NCI-H1048 (cell line): Measurements from ENCODE around the gene MINDY4.

Experiments used
- DNase-seq: peaks from one replicate; lab custom pipeline; 2025; lab: John Stamatoyannopoulos, UW

Gene MINDY4

GRCh38 chr7:30879139-30880124, 108.2 kb downstream of the MINDY4 start:
- no peak for DNase-seq

DNA sequence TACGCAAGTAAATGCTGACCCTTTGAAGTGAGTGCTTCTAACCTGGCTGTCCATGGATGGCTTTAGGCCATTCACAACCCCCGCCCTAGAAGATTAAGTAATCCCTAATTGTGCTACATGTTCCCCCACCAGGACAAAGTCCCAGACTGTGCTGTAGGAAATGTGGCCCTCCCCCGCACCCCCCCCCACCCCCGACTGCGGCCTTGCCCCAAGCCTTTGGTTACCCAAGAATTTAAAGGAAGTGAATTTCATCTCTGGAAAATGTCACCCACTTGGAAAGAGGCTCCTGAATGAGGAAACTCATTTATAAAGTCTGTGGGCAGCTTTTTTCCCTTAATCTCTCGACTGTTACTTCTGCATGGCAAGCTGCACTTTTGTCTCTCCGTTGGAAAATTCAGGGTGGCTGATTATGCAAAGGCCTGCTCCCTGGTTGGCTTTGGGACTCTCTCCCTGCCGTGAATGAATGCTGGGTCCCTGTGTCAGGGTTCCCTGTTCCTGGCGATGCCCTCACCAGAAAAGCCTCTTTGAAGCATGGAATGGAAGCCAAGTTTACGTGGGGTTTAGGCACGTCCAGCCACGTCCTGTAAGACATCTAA, 109.0 kb downstream of the MINDY4 start:
- DNase-seq: no peak

- no peak for DNase-seq
Observed at GRCh38 chr7:30880941-30881340, 109.7 kb downstream of the MINDY4 start.

- DNase-seq: no peak
Observed at GRCh38 chr7:30881448-30881847, 110.2 kb downstream of the MINDY4 start.

GRCh38 chr7:30884881-30885280, 113.7 kb downstream of the MINDY4 start:
- no peak for DNase-seq

DNA sequence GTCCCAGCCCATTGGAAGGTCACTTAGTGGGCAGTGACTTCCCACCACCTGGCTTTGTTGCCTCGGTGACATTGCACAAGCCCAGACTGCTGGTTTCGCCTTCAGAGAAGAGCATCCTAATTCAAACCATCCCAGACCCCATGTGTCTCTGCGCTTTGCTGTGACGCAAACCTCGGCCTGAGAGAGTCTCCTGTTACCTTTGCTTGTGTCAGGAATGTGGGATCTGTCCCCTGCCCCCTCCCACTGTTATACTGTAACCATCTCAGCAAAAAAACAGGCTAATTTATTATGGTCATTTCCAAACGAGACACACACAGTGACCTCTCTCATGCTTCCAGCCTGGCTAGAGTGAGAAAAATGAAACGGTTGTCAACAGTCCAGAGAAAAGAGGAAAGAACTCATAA, 115.4 kb downstream of the MINDY4 start:
- no peak for DNase-seq

DNA sequence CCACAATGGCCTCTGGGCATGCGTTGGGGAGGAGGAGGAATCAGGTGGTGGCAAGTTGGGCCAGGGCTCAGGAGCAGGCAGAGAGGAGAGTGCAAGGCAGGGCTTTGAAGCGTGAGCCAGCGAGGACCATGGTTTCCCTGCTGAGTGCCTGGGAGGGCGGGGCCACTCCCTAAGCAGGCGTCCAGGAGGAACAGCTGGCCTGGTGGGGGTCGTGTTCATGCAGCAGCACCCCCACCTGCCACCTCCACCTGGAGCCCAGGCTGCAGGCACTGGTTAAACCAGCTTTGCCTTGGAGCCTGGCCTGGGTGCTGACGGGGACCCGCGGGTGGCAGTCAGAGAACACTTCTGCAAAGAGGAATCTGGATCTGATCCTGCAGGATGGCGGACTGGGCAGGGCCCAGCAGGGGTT, 116.3 kb downstream of the MINDY4 start:
- DNase-seq: no peak

- DNase-seq: no peak
Observed at GRCh38 chr7:30888747-30889146, 117.5 kb downstream of the MINDY4 start.

DNA sequence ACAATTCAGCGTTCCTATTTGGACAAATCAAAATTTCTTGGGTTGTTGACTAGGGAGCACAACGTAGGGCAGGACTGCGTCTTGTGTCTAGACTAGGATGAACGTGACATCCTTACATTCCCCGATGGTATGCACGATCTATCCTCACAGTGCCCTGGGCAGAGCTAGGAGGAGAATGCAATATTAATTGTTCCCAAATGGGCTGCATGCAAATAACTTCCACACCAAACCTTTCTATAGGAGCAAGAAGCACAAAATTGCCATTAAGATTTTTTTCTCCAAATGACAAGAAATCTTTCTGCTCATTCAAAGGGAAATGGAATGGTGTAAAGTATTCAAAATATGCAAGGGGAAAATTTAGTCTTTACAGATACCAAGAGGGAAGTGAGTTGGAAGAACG, 119.0 kb downstream of the MINDY4 start:
- no peak for DNase-seq

DNA sequence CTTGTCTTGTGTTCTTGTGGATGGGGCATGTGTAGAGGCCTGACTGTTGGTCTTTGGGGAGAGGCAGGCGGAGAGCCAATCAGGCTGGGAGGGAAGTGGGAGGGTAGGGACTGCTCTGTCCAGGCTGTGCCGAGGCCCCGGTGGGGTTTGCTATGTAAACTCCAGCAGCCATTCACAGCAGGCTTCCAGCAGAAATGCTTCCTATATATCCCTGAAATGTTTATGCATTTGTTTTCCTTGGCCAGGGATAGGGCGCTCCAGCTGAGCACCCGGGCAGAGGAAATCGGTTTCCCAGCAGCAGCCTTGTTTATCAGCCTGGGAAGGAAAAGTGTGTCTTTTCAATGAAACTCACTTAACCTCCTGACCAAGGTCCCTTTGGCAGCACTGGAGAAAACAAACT, 122.1 kb downstream of the MINDY4 start:
- no peak for DNase-seq

GRCh38 chr7:30894009-30894408, 122.8 kb downstream of the MINDY4 start:
- no peak for DNase-seq

DNA sequence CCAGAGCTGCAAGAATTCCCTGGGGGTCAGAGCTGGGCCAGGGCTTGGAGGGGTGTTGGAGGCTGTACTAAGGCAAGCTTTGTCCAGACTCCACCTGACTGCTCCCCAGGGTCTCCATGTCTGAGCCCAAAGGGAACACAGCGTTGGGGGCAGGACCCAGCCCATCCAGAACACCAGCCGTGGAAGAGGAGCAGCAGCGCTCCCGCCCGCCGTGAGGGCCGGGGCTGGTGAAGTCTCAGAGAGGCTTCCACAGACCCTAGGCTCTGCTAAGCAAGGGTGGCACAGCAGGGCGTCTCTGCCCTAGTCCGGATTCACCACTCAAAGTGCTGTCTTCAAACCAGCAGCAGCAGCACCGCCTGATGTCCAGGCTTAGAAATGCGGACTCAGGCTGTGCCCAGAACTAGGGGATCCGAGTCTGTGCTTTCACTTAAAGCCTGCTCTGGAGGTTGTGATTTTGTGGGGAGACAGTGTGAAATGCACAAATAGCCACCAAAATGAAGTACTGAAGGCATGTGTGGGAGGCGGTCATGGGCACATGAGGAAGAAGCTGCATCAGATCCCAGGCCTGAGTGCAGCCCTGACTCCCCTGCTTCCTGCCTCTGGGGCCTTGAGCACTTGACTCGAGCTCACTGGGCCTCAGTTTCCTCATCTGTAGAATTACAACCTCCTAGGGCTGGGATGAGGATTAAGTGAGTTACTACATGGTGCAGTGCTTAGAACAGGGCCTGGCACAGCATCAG, 123.8 kb downstream of the MINDY4 start:
- DNase-seq: no peak

GRCh38 chr7:30896036-30896435, 124.8 kb downstream of the MINDY4 start:
- peak; percentile 32 for DNase-seq

DNA sequence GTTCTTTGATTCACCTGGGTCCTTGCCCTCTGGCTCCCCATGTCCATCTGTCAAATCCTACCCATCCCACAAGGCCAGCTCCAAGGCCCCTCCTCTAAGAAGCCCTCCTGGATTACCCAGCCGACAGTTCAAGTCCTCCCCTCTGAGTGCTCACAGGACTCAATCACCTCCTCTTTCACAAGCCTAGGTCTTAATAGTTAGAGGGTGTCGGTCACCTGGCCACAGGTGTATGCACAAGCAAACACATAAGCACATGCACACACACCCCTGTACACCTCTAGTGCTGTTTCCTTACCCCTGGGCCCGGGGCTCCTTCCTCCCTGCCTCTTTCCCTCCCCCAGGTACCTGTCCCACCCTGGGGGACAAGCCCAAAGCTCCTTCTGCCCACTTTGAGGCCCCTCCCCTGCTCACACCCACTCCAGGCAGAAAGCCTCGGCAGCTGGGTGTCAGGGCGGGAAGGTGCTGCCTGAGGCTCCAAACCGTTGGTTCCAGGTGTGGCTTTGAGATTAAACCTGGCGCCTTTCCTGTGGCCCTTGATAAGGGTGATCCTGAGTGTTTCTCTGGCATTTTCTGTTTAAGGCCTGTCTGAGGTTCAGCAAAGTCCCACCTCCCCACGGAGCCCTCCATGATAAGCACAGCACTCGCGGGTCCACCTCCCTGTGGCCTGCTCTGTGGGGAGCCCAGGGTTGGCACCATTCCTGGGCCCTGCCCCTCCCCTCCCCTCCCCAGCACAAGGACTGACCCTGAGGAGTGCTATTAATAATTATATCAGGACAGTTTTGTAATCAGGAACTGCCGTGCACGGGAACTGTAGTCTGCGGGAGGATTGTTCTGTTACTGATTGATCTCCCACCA, 125.8 kb downstream of the MINDY4 start:
- no peak for DNase-seq

DNA sequence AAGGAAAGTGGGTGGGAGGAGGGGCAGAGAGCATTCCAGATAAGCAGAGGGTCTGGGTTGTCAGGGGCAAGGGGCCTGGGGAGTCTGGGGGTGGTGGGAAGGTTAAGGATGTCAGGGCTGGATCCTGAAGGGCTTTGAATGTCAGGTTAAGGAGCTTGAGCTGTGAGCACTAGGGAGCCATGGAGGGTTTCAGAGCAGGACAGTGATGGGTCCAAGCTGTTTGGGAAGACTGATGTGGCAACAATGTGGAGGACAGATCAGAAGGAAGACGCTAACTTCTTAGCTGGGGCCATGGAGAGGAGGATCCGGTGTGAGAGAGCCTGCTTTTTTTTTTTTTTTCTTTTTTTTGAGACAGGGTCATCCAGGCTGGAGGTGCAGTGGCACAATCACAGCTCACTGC, 126.6 kb downstream of the MINDY4 start:
- no peak for DNase-seq

DNA sequence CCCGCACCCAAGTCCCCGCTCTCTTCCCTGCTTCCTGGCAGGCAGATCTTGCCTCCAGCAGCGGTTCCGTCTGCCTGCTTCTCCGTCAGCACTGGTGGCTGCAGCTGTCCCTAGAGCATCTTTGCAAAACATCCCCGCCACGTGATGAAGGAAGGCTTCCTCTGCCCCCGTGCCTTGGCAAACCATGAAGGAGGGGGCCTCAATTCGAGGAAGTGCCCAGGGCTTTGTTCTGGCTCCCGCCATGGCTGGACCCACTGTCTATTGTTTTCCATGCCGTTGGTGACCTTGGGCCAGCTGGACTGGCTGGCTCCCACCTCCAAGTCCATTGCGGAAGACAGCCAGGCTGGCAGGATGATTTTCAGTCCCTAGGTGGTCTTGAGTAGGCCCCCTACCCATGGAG, 127.2 kb downstream of the MINDY4 start:
- no peak for DNase-seq

DNA sequence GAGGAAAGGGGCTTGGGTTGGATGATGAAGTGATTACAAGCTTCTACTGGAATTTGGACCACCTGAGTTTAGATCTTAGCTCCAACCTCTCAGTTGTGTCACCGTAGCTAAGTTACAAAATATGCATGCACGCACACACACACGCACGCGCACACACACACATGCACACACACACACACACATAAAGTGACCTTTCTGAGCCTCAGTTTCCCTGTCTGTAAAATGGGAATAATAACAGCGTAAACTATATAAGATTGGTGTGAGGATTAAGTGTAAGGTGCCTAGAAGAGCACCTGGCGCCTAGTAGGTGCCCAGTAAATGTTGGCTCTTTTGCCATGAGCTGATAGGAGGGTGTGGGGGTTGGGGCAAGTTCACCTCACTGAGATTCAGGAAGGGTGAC, 127.8 kb downstream of the MINDY4 start:
- no peak for DNase-seq

DNA sequence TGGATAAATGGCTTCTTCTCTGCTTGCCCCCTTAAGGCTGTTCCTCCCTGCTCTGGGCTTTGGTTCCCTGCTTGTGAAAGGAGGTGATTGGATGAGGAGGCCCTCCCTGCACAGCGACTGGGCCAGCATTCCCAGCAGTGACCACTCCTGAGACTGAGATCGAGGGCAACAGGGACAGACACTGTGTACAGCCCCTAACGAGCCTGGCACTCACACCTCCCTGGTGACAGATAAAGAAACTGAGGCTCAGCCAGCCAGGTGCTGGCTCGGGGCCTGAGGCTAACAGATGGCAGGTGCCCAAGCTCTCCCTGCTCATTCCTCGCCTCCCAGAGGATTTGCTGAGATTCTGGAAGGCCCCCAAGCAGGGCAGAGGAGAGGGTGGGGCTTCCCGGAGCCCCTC, 128.4 kb downstream of the MINDY4 start:
- no peak for DNase-seq

- DNase-seq: no peak
Observed at GRCh38 chr7:30900053-30900452, 128.8 kb downstream of the MINDY4 start.

DNA sequence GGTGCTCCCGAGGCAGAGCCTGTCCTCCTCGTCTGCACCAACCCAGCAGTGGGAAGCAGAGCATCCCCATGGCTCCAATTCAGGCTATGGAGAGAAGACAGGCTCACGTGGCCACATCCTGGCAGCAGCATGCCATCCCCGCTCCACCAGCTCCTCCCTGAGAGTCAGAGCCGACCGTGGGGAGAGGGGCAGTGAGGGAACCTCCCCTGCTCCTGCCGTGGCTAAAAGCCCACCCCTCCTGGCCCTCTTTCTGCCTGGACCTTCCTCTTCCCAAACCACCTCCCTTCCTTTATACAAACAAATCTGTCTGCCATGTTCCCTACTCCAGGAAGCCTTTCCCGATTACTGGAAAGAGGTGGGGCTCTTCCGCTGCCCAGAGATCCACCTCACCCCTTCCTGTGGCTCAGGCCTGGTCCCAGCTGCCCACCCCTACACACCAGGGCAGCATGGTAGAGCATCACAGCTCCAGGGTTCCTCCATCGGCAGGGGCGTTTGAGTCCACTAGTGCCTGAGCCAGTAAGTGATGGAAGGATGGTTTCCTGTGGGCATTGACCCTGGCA, 129.7 kb downstream of the MINDY4 start:
- DNase-seq: no peak

DNA sequence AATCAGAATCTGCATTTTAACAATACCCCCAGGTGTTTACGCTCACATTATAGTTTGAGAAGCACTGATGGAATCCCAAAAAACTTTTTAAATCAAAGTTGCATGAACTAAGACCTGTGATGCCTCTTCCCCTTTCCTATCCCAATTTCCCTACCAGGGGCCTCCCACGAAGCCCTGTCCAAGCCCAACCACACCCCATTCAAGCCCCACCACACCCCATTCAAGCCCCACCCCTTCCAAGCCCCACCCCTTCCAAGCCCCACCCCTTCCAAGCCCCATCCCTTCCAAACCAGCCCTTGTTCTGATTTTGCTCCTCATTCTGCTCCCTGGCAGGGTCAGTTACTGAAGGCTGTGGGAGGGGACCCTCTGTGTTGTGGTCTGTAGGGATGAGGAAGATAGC, 130.6 kb downstream of the MINDY4 start:
- no peak for DNase-seq

DNA sequence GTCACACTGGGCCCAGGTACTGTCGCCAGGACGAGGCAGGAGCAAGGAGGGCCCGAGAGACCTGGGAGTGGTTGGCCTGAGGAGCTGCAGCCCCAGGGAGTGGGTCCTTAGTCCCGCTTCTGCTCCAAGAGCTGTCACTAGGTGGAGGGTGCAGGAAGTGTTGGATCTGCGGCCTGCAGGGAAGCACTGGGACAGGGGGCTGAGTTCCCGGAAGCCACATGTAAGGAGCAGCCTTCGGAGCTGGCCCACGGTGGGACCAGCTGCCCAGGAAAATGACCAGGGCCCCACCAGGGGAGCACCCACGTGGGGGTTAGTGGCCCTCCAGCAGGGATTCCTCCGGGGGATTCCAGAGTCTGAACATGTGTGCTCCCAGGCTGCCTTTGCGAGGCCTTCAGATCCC, 131.2 kb downstream of the MINDY4 start:
- DNase-seq: no peak
